Osteoblast (primary cell): ENCODE results near the gene RUNX3. TPM values are rescaled to one million over a fixed set of nuclear protein-coding genes. Genes with fewer than 3 reads are reported as not detected.

Experiments used
- DNase-seq: peaks from one replicate; pipeline ENCODE4 v3.0.0; 2011; ENCODE audit warnings: low spot score, mixed read lengths; ENCODE audit not compliant: insufficient read length; ENCODE audit errors: missing footprints
- H2AFZ ChIP-seq: 2 replicates; pipeline ENCODE4 v1.6.0; 2011; ENCODE audit warnings: mild to moderate bottlenecking, low read length
- H3K27ac ChIP-seq: 2 replicates; pipeline ENCODE4 v1.5.1; 2011; ENCODE audit warnings: mild to moderate bottlenecking, low read depth, low read length, moderate library complexity
- H3K27me3 ChIP-seq: 2 replicates; pipeline ENCODE4 v1.6.0; 2012; ENCODE audit warnings: mild to moderate bottlenecking, control low read depth, inconsistent platforms, low read length, moderate library complexity; ENCODE audit not compliant: insufficient read depth
- H3K36me3 ChIP-seq: 2 replicates; pipeline ENCODE4 v1.5.1; 2011; ENCODE audit warnings: mild to moderate bottlenecking, low read length, control low read depth, moderate library complexity; ENCODE audit not compliant: insufficient read depth
- H3K4me1 ChIP-seq: 2 replicates; pipeline ENCODE4 v1.5.1; 2011; ENCODE audit warnings: mild to moderate bottlenecking, low read length, control low read depth, moderate library complexity; ENCODE audit not compliant: insufficient read depth
- H3K4me2 ChIP-seq: 2 replicates; pipeline ENCODE4 v1.6.0; 2011; ENCODE audit warnings: mild to moderate bottlenecking, low read length; ENCODE audit not compliant: insufficient read depth
- H3K4me3 ChIP-seq: fragments of 200-600 bp; sonication (generic); 3 replicates; pipeline ENCODE4 v1.5.1; 2012; ENCODE audit warnings: mild to moderate bottlenecking, low read length, inconsistent platforms; ENCODE audit not compliant: insufficient read depth
- H3K79me2 ChIP-seq: 2 replicates; pipeline ENCODE4 v1.6.0; 2012; ENCODE audit warnings: mild to moderate bottlenecking, low read length, control low read depth, inconsistent platforms; ENCODE audit not compliant: insufficient read depth
- H3K9me3 ChIP-seq: 2 replicates; pipeline ENCODE4 v1.5.1; 2011; ENCODE audit warnings: low read depth, low read length, control low read depth
- H4K20me1 ChIP-seq: 2 replicates; pipeline ENCODE4 v1.6.0; 2012; ENCODE audit warnings: mild to moderate bottlenecking, low read length, control low read depth; ENCODE audit not compliant: insufficient read depth
- CTCF ChIP-seq: IDR thresholded peaks from 2 replicates; pipeline ENCODE4 v1.5.1; 2011; ENCODE audit warnings: mild to moderate bottlenecking, low read depth, low read length, moderate library complexity; ENCODE audit errors: extremely low read depth
- total RNA-seq: library from RNA; depleted of rRNA; stranded (reverse); fragments of >200 nt; gene quantifications from 2 replicates; pipeline ENCODE4 v1.2.3, GENCODE V29; 2012

Gene RUNX3
- total RNA-seq, 1 donor = 3.6 TPM

- H3K36me3 ChIP-seq = peaks cover 4% of the 10 kb centered on the region
Measured at GRCh38 chr1:24913616-24914225, 16.4 kb downstream of the RUNX3 start.

DNA sequence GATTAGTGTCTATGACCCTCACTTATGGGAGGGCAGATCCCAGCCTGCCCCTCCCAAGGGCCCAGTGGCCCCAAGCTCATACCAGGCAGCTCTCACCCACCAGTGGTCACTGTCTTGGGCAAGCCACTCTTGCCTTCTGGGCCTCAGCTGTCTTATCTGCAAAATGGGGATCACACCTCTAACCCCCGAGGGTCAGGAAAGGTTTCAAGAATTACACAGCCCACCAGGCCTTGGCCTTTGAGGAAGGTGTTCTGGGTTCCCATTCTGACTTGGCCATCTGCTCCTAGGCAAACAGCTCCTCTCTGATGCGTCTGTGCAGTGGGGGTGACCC, 16.8 kb downstream of the RUNX3 start:
- Histone ChIP-seq H3K4me2 (no peak overlapping the region), H3K36me3 (peaks cover 4% of the 10 kb centered on the region), H3K27ac (no peak overlapping the region), H3K4me3 (no peak overlapping the region), H3K4me1 (no peaks in the 10 kb centered on the region), H2AFZ (no peak overlapping the region), H3K79me2 (no peaks in the 10 kb centered on the region), H3K9me3 (no peaks in the 10 kb centered on the region), H4K20me1 (no peaks in the 10 kb centered on the region), H3K27me3 (no peaks in the 10 kb centered on the region)
- no peak for TF ChIP-seq CTCF
- no peak for DNase-seq

More at GRCh38 chr1:24913616-24914225, 16.4 kb downstream of the RUNX3 start:
- Histone ChIP-seq H3K27ac (no peak overlapping the region), H2AFZ (no peak overlapping the region), H4K20me1 (no peaks in the 10 kb centered on the region), H3K4me1 (no peaks in the 10 kb centered on the region), H3K4me2 (no peak overlapping the region), H3K79me2 (no peaks in the 10 kb centered on the region), H3K27me3 (no peaks in the 10 kb centered on the region), H3K4me3 (no peak overlapping the region), H3K9me3 (no peaks in the 10 kb centered on the region)
- no peak for DNase-seq
- TF ChIP-seq CTCF = no peak

DNA sequence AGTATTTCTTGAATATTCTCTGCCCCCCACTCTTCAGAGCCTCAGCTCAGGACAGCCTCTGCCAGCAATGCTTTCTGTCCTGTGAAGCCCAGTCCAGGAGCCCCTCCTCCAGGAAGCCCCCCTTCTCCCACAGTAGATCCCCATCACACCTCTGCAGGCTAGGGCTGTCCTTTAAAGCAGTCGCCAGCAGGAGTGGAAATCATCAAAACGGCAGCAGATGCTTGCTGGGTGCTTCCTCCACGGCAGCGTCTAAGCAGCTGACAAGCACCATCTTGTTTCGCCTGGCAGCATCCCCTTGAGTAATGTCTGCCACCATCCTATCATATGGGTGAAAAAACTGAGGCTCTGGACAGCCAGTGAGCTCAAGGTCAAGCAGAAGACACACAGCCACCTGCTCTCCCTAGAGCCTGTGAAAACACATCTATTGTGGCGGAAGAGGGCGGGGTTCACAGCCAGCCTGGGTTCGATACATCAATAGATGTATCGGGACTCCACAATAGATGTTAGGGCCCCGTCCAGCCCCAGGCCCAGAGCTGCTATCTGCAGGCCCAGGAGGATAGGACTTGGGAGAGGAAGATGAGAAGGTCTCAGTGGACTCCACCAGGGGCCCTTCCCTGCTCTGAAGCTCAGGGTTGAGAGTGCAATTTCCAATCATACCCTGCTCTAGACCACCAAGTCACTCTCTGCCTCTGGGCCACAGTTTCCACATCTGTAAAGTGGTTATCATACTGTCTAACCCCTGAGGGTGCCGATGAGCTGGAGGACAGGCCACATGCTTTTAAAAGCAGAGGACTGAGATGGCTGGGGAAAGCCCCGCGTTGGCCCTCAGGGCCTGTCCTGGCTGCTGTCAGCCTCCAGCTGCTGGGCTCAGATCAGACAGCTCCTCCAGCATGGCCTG, 17.5 kb downstream of the RUNX3 start:
- no peaks in the 10 kb centered on the region for H3K27me3 ChIP-seq
- no peak overlapping the region for H3K4me3 ChIP-seq
- no peak overlapping the region for H2AFZ ChIP-seq
- TF ChIP-seq CTCF = no peak
- no peaks in the 10 kb centered on the region for H3K79me2 ChIP-seq
- peak; percentile 73 for DNase-seq
- no peaks in the 10 kb centered on the region for H3K9me3 ChIP-seq
- H3K27ac ChIP-seq = no peak overlapping the region
- peaks cover 4% of the 10 kb centered on the region for H3K36me3 ChIP-seq
- H4K20me1 ChIP-seq = no peaks in the 10 kb centered on the region
- H3K4me1 ChIP-seq = no peaks in the 10 kb centered on the region
- no peak overlapping the region for H3K4me2 ChIP-seq

GRCh38 chr1:24911651-24912155, 18.4 kb downstream of the RUNX3 start:
- Histone ChIP-seq H3K27ac (no peak overlapping the region), H3K27me3 (no peaks in the 10 kb centered on the region), H2AFZ (no peak overlapping the region), H3K36me3 (no peaks in the 10 kb centered on the region), H3K4me3 (no peak overlapping the region), H3K4me2 (no peak overlapping the region), H4K20me1 (no peaks in the 10 kb centered on the region), H3K9me3 (no peaks in the 10 kb centered on the region), H3K79me2 (no peaks in the 10 kb centered on the region), H3K4me1 (no peaks in the 10 kb centered on the region)
- TF ChIP-seq CTCF = no peak
- DNase-seq = peak; percentile 36
